ENCODE measurements around the gene PRDM15.

Gene PRDM15

GRCh38 chr21:41821756-41822431 is 57.2 kb downstream of the PRDM15 start:
- DNase-seq, result no peak

GRCh38 chr21:41821081-41821755 is 57.9 kb downstream of the PRDM15 start:
- DNase-seq, result no peak

DNA sequence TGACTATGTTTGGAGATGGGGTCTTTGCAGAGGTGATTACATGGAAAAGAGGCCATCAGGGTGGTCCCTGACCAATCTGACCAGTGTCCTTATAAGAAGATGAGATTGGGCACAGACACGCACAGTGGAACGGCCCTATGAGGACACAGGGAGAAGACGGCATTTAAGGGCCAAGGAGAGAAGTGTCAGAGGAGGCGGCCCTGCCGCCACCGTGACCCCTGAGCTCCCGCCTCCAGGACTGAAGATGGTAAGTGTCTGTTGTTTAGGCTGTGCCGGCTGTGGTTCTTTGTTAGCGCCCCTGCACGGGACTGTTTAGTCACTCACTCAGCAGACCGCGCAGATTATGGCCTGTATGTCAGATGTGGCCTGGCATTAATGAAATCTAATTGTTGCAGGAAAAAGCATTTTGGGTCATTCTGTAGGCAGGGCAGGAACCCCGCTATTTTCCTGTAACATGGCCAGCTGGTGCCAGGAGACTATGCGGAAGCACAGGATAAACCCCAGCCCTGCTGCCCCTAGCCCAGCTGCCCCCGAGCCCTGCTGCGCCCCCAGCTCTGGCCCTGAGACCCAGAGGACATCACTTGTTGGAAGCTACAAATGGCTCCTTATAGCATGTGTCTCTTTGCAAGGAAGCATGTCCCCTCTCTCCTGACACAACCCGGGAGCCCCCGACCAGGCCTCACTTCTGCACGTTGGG is 58.6 kb downstream of the PRDM15 start:
- no peak for DNase-seq

DNA sequence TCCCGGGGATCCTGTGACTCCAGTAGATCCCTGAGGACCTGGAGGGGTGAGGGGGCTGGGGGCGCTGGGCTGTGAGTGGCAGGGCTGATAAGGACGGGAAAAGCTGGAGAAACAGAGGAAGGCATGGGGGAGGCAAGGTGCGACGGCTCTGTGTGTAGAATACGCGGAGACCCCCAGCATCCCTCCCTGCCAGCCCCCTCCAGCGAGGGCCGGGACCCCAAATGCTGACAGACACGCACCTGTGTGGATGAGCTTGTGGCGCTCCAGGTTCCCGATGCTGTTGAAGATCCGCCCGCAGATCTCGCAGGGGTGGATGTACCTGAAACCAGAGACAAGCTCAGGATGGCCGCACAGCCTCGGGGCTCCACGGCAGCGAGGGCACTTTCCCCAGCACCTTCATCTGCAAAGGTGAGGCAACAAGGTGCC is 59.3 kb downstream of the PRDM15 start:
- no peak for DNase-seq

GRCh38 chr21:41819236-41819855 is 59.8 kb downstream of the PRDM15 start:
- no peak for DNase-seq

DNA sequence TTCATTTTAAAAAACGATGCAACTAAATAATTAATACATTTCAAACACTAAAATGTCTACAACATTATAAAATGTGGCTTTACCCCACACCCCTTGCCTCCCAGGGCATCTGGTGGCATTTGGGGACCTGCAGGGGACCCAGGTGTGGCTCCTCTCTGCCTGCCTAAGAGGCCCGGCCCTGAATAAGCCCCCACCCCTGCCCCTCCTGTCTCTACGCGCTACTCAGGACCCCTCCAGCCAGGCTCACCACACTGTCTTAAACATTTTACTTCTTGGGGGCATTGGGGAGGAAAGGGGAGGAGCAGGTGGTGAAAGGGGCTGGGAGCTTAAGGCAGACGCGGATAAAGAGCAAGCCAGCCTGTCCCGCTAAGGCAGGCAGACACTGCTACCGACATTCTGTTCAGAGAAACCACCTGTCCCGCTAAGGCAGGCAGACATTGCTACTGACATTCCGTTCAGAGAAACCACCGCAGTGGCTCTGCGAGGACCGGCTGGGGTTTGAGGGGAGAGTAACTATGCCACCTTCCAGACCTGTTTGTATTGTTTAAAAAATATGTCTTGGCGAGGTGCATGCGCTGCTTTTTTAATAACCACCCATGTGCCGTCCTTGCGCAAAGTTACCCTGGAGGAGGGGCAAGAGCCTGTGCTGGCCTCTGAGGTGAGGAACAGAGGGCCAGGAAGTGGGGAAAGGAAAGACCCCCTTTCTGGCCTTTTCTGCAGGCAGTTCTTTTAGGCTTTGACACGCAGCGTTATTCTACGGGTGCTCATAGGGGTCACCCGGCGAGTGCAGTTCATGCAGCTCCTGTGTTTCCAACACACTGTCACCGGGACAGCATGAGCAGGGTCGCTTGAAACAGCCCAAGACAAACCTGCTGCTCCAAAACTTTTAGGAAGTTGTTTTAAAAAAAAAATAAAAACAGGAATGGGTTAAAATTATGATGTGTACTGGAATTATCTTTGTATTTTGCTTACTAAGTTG is 61.0 kb downstream of the PRDM15 start:
- DNase-seq, result no peak

DNA sequence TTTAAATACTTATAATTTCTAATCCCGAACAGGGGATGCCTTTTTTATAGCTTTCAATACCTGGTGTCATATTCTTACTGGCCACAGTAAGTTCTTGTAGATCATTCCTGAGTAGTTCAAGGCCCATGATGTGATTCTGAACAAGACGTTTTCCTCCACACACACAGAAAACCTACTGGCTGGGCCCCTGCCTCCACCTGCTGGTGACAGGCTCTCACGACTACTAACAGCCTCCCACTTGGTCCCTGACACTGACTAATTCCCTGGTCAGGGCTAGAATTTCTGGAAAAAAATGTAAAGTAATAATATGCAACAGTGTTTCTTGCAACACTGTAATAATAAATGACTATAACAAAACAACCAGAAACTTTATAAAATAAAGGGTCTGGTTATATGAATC is 61.9 kb downstream of the PRDM15 start:
- no peak for DNase-seq

GRCh38 chr21:41816583-41817165 is 62.5 kb downstream of the PRDM15 start:
- DNase-seq, result peak; percentile 41

- no peak for DNase-seq
These were observed 63.2 kb downstream of the PRDM15 start for GRCh38 chr21:41815652-41816582.

- no peak for DNase-seq
These were observed 65.9 kb downstream of the PRDM15 start for GRCh38 chr21:41813226-41813625.

- DNase-seq, result no peak
These were observed 66.5 kb downstream of the PRDM15 start for GRCh38 chr21:41812679-41813078.

GRCh38 chr21:41810597-41810932 is 68.6 kb downstream of the PRDM15 start:
- DNase-seq, result no peak

- no peak for DNase-seq
These were observed 69.1 kb downstream of the PRDM15 start for GRCh38 chr21:41809891-41810596.

DNA sequence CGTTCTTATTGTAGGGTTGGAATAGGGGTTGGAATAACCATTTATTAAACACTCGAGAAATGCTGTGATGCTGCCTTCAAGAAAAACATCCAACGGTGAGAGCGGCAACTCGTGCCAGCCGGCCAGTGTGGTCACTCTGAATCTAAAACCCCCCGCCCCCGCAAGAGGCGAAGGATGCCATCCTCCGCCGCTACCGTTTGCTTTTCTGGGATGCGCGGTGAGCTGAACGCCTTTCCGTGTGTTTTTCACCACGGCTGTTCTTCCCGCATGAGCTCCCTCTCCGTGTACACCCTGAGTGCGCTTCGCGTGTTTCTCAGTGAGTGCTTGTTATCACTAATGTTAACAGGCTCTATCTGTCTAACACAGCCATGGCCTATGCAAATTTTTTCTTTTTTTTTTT is 70.3 kb downstream of the PRDM15 start:
- DNase-seq, result no peak

GRCh38 chr21:41808094-41808493 is 71.0 kb downstream of the PRDM15 start:
- DNase-seq, result no peak

GRCh38 chr21:41806773-41807172 is 72.4 kb downstream of the PRDM15 start:
- DNase-seq, result no peak

- DNase-seq, result no peak
These were observed 73.5 kb downstream of the PRDM15 start for GRCh38 chr21:41805643-41806042.

- DNase-seq, result no peak
These were observed 74.1 kb downstream of the PRDM15 start for GRCh38 chr21:41805038-41805437.

GRCh38 chr21:41804381-41804780 is 74.8 kb downstream of the PRDM15 start:
- DNase-seq, result no peak

GRCh38 chr21:41803316-41803715 is 75.8 kb downstream of the PRDM15 start:
- no peak for DNase-seq

Data from effector CD4-positive, alpha-beta T cell (primary cell).